T-helper 2 cell treated with Interferon-gamma antibody and Interleukin-4, amounts not matched to agents 100 ng/mL and 5 ng/mL, for 36 hours (primary cell): ENCODE results near the gene HRH1. TPM values are rescaled to one million over a fixed set of nuclear protein-coding genes. Genes with fewer than 3 reads are reported as not detected.
"Not testable (repeated sequence)": the region's sequence is repeated elsewhere in the genome, so short reads cannot be mapped to it uniquely, and the experiment has no call there.

ENCODE experiments used
- intact Hi-C: fragments of 100-400 bp; cut with micrococcal nuclease; formaldehyde crosslinking; loops from one replicate; pipeline ENCODE4 v1.15.1; 2023
- total RNA-seq: library from RNA; stranded (reverse); gene quantifications from 2 replicates; pipeline ENCODE4 v1.2.3, GENCODE V29; 2022

Gene HRH1
- total RNA-seq = 0.41 and 0.43 TPM in 2 replicates

GRCh38 chr3:11154036-11154952, at the start of gene HRH1:
HRH1 (plus strand) TSS chr3:11154493; CDS start chr3:11259038, 104,545 bp downstream.
- intact Hi-C loops = no loop called here

GRCh38 chr3:11113316-11113715, 41.0 kb upstream of the HRH1 start:
- intact Hi-C loops = not testable (repeated sequence)

GRCh38 chr3:11115548-11115947, 38.7 kb upstream of the HRH1 start:
- intact Hi-C loops = no loop called here

GRCh38 chr3:11116336-11117059, 37.8 kb upstream of the HRH1 start:
- intact Hi-C loops = no loop called here

- intact Hi-C loops = no loop called here
Measured at GRCh38 chr3:11117591-11117990, 36.7 kb upstream of the HRH1 start.

- intact Hi-C loops = no loop called here
Measured at GRCh38 chr3:11118181-11118682, 36.1 kb upstream of the HRH1 start.

GRCh38 chr3:11120091-11120805, 34.0 kb upstream of the HRH1 start:
- intact Hi-C loops = no loop called here

GRCh38 chr3:11126653-11127052, 27.6 kb upstream of the HRH1 start:
- intact Hi-C loops = no loop called here

GRCh38 chr3:11128682-11129632, 25.3 kb upstream of the HRH1 start:
- intact Hi-C loops = no loop called here

- intact Hi-C loops = no loop called here
Measured at GRCh38 chr3:11130385-11130784, 23.9 kb upstream of the HRH1 start.

GRCh38 chr3:11131371-11131770, 22.9 kb upstream of the HRH1 start:
- intact Hi-C loops = no loop called here

- intact Hi-C loops = not testable (repeated sequence)
Measured at GRCh38 chr3:11131886-11132285, 22.4 kb upstream of the HRH1 start.

- intact Hi-C loops = no loop called here
Measured at GRCh38 chr3:11132861-11133260, 21.4 kb upstream of the HRH1 start.

GRCh38 chr3:11134794-11135193, 19.5 kb upstream of the HRH1 start:
- intact Hi-C loops = no loop called here

- intact Hi-C loops = no loop called here
Measured at GRCh38 chr3:11136116-11136515, 18.2 kb upstream of the HRH1 start.

GRCh38 chr3:11136830-11137626, 17.3 kb upstream of the HRH1 start:
- intact Hi-C loops = no loop called here

GRCh38 chr3:11137627-11137959, 16.7 kb upstream of the HRH1 start:
- intact Hi-C loops = no loop called here

- intact Hi-C loops = no loop called here
Measured at GRCh38 chr3:11138371-11138770, 15.9 kb upstream of the HRH1 start.

GRCh38 chr3:11140030-11140712, 14.1 kb upstream of the HRH1 start:
- intact Hi-C loops = no loop called here
